GM12878 (cell line): ENCODE data around the gene ZNF134. TPM values are rescaled to one million over a fixed set of nuclear protein-coding genes. Genes with fewer than 3 reads are reported as not detected.

Source experiments
- ATAC-seq: fragments of 200-7000 bp; cut with Tn5 transposase; 3 replicates; pipeline ENCODE4 v1.9.1; 2020; ENCODE audit warnings: mild to moderate bottlenecking, moderate library complexity
- BruUV-seq: library from RNA; stranded (reverse); fragments of 400-500 nt; replicated peaks from 2 replicates; lab custom pipeline; 2021; lab: Mats Ljungman, UMichigan
- CTCF ChIA-PET: fragments of 300-600 bp; sonication (Branson Sonifier 250); formaldehyde crosslinking; extraction: SDS; loops from one replicate; lab custom pipeline; 2021; ENCODE audit warnings: inconsistent platforms; lab: Yijun Ruan, JAX
- POLR2A ChIA-PET: fragments of 350-600 bp; formaldehyde crosslinking; extraction: SDS; loops from one replicate; lab custom pipeline; 2021; ENCODE audit warnings: inconsistent platforms; lab: Charles Lee
- RAD21 ChIA-PET: fragments of 300-600 bp; sonication (Branson Sonifier 250); formaldehyde crosslinking; loops from one replicate; lab custom pipeline; 2023; ENCODE audit warnings: antibody characterized with exemption; ENCODE audit not compliant: unreplicated experiment; lab: Charles Lee
- SMC1A ChIA-PET: fragments of 300-600 bp; sonication (Branson Sonifier 250); formaldehyde crosslinking; loops from one replicate; lab custom pipeline; 2023; ENCODE audit not compliant: unreplicated experiment, uncharacterized antibody; lab: Charles Lee
- DNase-seq: peaks from one replicate; pipeline ENCODE4 v3.0.0-alpha.2; 2011; ENCODE audit warnings: low read depth, low spot score
- FAIRE-seq: peaks from 3 replicates; lab custom pipeline; 2011; peaks lifted over from hg19 to GRCh38; lab: Jason Lieb, UNC
- H2AFZ ChIP-seq: 2 replicates; pipeline ENCODE4 v1.6.0; 2011; ENCODE audit warnings: low read depth, low read length, control low read depth; ENCODE audit not compliant: control insufficient read depth
- H3K27ac ChIP-seq: 2 replicates; pipeline ENCODE4 v1.5.1; 2011; ENCODE audit warnings: control low read depth; ENCODE audit not compliant: control insufficient read depth, insufficient read depth
- H3K27me3 ChIP-seq, 2 experiments: replicated peaks in 1 of 2; 2 replicates each; pipeline versions ENCODE4 v1.6.0 to v1.6.1; 2011; ENCODE audit warnings: low read length in 1 of 2; ENCODE audit not compliant: control insufficient read depth in 2 of 2, insufficient read depth in 2 of 2
- H3K36me3 ChIP-seq, 2 experiments: 2 replicates each; pipeline ENCODE4 v1.5.1; 2011; ENCODE audit warnings: low read length in 1 of 2; ENCODE audit not compliant: control insufficient read depth in 2 of 2, insufficient read depth in 2 of 2
- H3K4me1 ChIP-seq: 2 replicates; pipeline ENCODE4 v1.6.1; 2011; ENCODE audit warnings: mild to moderate bottlenecking, low read length, moderate library complexity, mixed read lengths; ENCODE audit not compliant: control insufficient read depth, insufficient read depth
- H3K4me2 ChIP-seq: 2 replicates; pipeline ENCODE4 v1.6.0; 2011; ENCODE audit warnings: control low read depth; ENCODE audit not compliant: control insufficient read depth, insufficient read depth
- H3K4me3 ChIP-seq: fragments of 200-600 bp; sonication (generic); 2 replicates; pipeline ENCODE4 v1.5.1; 2016
- H3K79me2 ChIP-seq: 2 replicates; pipeline ENCODE4 v1.6.0; 2011; ENCODE audit warnings: low read length; ENCODE audit not compliant: control insufficient read depth, insufficient read depth
- H3K9ac ChIP-seq: 2 replicates; pipeline ENCODE4 v1.8.0; 2011; ENCODE audit warnings: low read length, control low read depth, mixed read lengths; ENCODE audit not compliant: control insufficient read depth, insufficient read depth
- H3K9me3 ChIP-seq: replicated peaks from 3 replicates; pipeline ENCODE4 v1.5.1; 2011; ENCODE audit warnings: mild to moderate bottlenecking, low read length; ENCODE audit not compliant: control insufficient read depth, insufficient read depth
- H4K20me1 ChIP-seq: 2 replicates; pipeline ENCODE4 v1.6.0; 2011; ENCODE audit not compliant: control insufficient read depth, insufficient read depth
- SREBF1 ChIP-seq: IDR thresholded peaks from 2 replicates; pipeline ENCODE4 v1.6.1; 2012; ENCODE audit warnings: mild to moderate bottlenecking, low read length
- WGBS: methylation state at CpG from one replicate; pipeline ENCODE4 v1.1.6; 2016; ENCODE audit warnings: low lambda C conversion rate; ENCODE audit not compliant: insufficient replicate concordance, insufficient coverage; ENCODE audit errors: missing lambda C conversion rate; 5-methylcytosine and 5-hydroxymethylcytosine counted together
- in situ Hi-C: fragments of 300-500 bp; cut with MboI; formaldehyde crosslinking; loops from 9 replicates; pipeline ENCODE4 v1.14.3; 2018; ENCODE audit warnings: mixed read lengths
- intact Hi-C: fragments of 100-400 bp; cut with micrococcal nuclease; formaldehyde crosslinking; loops from one replicate; pipeline ENCODE4 v1.14.2; 2022; ENCODE audit not compliant: unreplicated experiment
- polyA plus RNA-seq, 11 experiments: library from polyadenylated mRNA; depleted of rRNA in 4 of 11; unstranded in 6 of 11; stranded (reverse) in 5 of 11; fragments of >200 nt; fragmentation: Nextera tagmentation in 4 of 11; fragmentation: Illumina TruSeq in 1 of 11; extraction: Ambion mirVana in 4 of 11; extraction: Trizol in 1 of 11; gene quantifications; 1 replicate in 1 of 11; 2 replicates in 10 of 11; pipeline versions ENCODE4 v1.2.1 to v1.2.3, GENCODE V29; 2011 to 2016; ENCODE audit warnings: inconsistent platforms in 2 of 11, missing spikeins in 2 of 11, low read depth in 1 of 11
- total RNA-seq, 4 experiments: library from RNA; depleted of rRNA in 3 of 4; stranded (reverse); fragments of >200 nt in 3 of 4; fragmentation: Illumina TruSeq in 1 of 4; extraction: Trizol in 1 of 4; gene quantifications; 2 replicates each; pipeline versions ENCODE4 v1.2.1 to v1.2.3, GENCODE V29; 2013 to 2021
- TF ChIP-seq, protein P1 (sequence below): fragments of 450-650 bp; IDR thresholded peaks from 2 replicates; pipeline ENCODE4 v1.6.1; 2017; ENCODE audit warnings: mild to moderate bottlenecking, moderate library complexity
- TF ChIP-seq, protein P2 (sequence below): IDR thresholded peaks from 2 replicates; pipeline ENCODE4 v1.6.1; 2012; ENCODE audit warnings: low read length, inconsistent platforms

ZNF134 gene
- total and polyA plus RNA-seq, 10 of the 15 experiments (the other 5 are each of a cell fraction or from before 2014, with no cell fraction given) = 1.6 to 17.6 (median 9.7) TPM

GRCh38 chr19:57656346-57656745 lies 42.3 kb downstream of the ZNF134 start:
- CTCF ChIA-PET = no interaction called here
- Histone ChIP-seq H3K9ac (no peak overlapping the region), H3K9me3 (peaks cover 2% of the 10 kb centered on the region; the same call in 1 of the 3 replicates), H3K36me3 (no peaks in the 10 kb centered on the region), H2AFZ (no peak overlapping the region), H3K4me3 (no peak overlapping the region), H4K20me1 (no peaks in the 10 kb centered on the region), H3K27me3 (no peaks in the 10 kb centered on the region), H3K4me1 (no peaks in the 10 kb centered on the region), H3K27ac (no peak overlapping the region), H3K79me2 (no peaks in the 10 kb centered on the region)
- no TSS peak for BruUV-seq
- RAD21 ChIA-PET = no interaction called here
- SMC1A ChIA-PET = no interaction called here
- intact Hi-C loops (no loop called here), in situ Hi-C loops (no loop called here)
- no peak for FAIRE-seq
- POLR2A ChIA-PET = no interaction called here
- ATAC-seq = no peak
- no peak for DNase-seq
- WGBS = 21% methylated on average over 1 of the region's 1 CpG
- TF ChIP-seq, protein P1, sequence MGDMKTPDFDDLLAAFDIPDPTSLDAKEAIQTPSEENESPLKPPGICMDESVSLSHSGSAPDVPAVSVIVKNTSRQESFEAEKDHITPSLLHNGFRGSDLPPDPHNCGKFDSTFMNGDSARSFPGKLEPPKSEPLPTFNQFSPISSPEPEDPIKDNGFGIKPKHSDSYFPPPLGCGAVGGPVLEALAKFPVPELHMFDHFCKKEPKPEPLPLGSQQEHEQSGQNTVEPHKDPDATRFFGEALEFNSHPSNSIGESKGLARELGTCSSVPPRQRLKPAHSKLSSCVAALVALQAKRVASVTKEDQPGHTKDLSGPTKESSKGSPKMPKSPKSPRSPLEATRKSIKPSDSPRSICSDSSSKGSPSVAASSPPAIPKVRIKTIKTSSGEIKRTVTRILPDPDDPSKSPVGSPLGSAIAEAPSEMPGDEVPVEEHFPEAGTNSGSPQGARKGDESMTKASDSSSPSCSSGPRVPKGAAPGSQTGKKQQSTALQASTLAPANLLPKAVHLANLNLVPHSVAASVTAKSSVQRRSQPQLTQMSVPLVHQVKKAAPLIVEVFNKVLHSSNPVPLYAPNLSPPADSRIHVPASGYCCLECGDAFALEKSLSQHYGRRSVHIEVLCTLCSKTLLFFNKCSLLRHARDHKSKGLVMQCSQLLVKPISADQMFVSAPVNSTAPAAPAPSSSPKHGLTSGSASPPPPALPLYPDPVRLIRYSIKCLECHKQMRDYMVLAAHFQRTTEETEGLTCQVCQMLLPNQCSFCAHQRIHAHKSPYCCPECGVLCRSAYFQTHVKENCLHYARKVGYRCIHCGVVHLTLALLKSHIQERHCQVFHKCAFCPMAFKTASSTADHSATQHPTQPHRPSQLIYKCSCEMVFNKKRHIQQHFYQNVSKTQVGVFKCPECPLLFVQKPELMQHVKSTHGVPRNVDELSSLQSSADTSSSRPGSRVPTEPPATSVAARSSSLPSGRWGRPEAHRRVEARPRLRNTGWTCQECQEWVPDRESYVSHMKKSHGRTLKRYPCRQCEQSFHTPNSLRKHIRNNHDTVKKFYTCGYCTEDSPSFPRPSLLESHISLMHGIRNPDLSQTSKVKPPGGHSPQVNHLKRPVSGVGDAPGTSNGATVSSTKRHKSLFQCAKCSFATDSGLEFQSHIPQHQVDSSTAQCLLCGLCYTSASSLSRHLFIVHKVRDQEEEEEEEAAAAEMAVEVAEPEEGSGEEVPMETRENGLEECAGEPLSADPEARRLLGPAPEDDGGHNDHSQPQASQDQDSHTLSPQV = no peak
- TF ChIP-seq, protein P2, sequence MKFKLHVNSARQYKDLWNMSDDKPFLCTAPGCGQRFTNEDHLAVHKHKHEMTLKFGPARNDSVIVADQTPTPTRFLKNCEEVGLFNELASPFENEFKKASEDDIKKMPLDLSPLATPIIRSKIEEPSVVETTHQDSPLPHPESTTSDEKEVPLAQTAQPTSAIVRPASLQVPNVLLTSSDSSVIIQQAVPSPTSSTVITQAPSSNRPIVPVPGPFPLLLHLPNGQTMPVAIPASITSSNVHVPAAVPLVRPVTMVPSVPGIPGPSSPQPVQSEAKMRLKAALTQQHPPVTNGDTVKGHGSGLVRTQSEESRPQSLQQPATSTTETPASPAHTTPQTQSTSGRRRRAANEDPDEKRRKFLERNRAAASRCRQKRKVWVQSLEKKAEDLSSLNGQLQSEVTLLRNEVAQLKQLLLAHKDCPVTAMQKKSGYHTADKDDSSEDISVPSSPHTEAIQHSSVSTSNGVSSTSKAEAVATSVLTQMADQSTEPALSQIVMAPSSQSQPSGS = no peak
- no peak for TF ChIP-seq SREBF1
- TF ChIP-seq, all 136 proteins: peak for 0
- no peak overlapping the region for H3K4me2 ChIP-seq
